GM23338 (cell line): ENCODE data around the gene AHI1.

Experiments
- CREB1 ChIP-seq: fragments of 250-450 bp; sonication (Bioruptor Pico); IDR thresholded peaks from 2 replicates; pipeline ENCODE4 v1.5.0; 2020; ENCODE audit warnings: low read depth, mild to moderate bottlenecking, moderate library complexity
- EZH2 ChIP-seq: fragments of 200-600 bp; sonication (generic); IDR thresholded peaks from one replicate; pipeline ENCODE4 v1.8.0; 2017; ENCODE audit warnings: antibody characterized with exemption, mild to moderate bottlenecking, low read depth; ENCODE audit not compliant: unreplicated experiment
- EZH2phosphoT487 ChIP-seq: fragments of 200-600 bp; sonication (generic); IDR thresholded peaks from one replicate; pipeline ENCODE4 v1.8.1; 2018; ENCODE audit warnings: antibody characterized with exemption; ENCODE audit not compliant: unreplicated experiment
- JUNB ChIP-seq: IDR thresholded peaks from one replicate; pipeline ENCODE4 v1.6.1; 2016; ENCODE audit warnings: antibody characterized with exemption; ENCODE audit not compliant: unreplicated experiment
- NANOG ChIP-seq: IDR thresholded peaks from 2 replicates; pipeline ENCODE4 v1.6.1; 2016; ENCODE audit warnings: antibody characterized with exemption, borderline replicate concordance
- POLR2AphosphoS5 ChIP-seq: IDR thresholded peaks from 2 replicates; pipeline ENCODE4 v1.6.1; 2016; ENCODE audit warnings: antibody characterized with exemption, low read depth
- REST ChIP-seq: IDR thresholded peaks from one replicate; pipeline ENCODE4 v1.6.1; 2018; ENCODE audit warnings: antibody characterized with exemption; ENCODE audit not compliant: unreplicated experiment
- STAT1 ChIP-seq: IDR thresholded peaks from one replicate; pipeline ENCODE4 v1.6.1; 2016; ENCODE audit warnings: antibody characterized with exemption; ENCODE audit not compliant: unreplicated experiment
- ZNF331 ChIP-seq: fragments of 250-450 bp; sonication (Bioruptor Pico); IDR thresholded peaks from 2 replicates; pipeline ENCODE4 v1.5.0; 2020; ENCODE audit warnings: low read depth, mild to moderate bottlenecking, moderate library complexity
- ZNF462 ChIP-seq: fragments of 250-450 bp; sonication (Bioruptor Pico); IDR thresholded peaks from 2 replicates; pipeline ENCODE4 v1.5.0; 2020; ENCODE audit warnings: mild to moderate bottlenecking, moderate library complexity
- TF ChIP-seq, protein P1 (sequence below), 2 experiments: fragments of 200-600 bp in 1 of 2; sonication (generic) in 1 of 2; conservative IDR thresholded peaks; 2 replicates each; pipeline versions ENCODE4 v1.5.1 to v1.6.1; 2016 to 2017; ENCODE audit warnings: antibody characterized with exemption in 2 of 2, low read depth in 2 of 2, mild to moderate bottlenecking in 2 of 2, moderate library complexity in 1 of 2

DNA sequence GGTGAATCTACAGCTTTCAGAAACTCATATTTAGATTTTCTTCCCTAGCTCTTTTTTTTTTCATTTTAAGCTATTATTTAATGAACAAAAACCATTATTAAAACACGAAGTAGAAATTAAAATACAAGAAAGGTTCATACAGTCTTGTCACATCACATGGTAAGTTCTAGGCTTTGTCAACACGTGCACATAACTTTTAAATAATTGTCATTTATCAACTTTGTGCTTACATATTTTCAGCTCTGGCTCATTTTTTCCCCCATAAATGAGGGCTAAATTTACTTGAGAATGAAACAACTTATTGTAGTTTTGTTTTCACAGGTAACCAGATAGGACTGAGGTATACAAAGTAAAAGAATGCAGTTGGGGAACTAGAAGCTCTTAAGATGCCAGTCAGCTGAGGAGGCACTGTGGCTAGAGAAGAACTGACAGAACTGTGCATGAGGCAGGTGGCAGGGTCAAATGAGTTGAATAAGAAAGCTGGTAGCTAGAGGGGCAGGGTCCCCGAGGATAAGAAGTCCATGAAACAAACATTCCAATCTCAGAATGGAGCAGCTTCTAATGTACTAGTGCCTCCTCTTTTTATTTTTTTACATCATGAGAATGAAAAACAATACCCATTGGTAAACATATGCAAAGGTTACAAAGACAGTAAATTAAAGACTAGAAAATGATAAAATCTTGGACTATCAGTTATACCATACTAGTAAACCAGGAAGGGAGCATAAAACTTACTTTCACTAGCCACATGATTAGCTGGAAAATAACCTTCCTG is 174.9 kb downstream of the AHI1 start:
- TF ChIP-seq EZH2, result no peak
- TF ChIP-seq, protein P1, sequence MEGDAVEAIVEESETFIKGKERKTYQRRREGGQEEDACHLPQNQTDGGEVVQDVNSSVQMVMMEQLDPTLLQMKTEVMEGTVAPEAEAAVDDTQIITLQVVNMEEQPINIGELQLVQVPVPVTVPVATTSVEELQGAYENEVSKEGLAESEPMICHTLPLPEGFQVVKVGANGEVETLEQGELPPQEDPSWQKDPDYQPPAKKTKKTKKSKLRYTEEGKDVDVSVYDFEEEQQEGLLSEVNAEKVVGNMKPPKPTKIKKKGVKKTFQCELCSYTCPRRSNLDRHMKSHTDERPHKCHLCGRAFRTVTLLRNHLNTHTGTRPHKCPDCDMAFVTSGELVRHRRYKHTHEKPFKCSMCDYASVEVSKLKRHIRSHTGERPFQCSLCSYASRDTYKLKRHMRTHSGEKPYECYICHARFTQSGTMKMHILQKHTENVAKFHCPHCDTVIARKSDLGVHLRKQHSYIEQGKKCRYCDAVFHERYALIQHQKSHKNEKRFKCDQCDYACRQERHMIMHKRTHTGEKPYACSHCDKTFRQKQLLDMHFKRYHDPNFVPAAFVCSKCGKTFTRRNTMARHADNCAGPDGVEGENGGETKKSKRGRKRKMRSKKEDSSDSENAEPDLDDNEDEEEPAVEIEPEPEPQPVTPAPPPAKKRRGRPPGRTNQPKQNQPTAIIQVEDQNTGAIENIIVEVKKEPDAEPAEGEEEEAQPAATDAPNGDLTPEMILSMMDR (conservative IDR thresholded peaks at IDR 0.05; ENCODE audit: low read depth in 2 of 2), result no peak
- TF ChIP-seq EZH2phosphoT487, result no peak
- TF ChIP-seq REST, result no peak
- TF ChIP-seq JUNB, result no peak
- no peak for TF ChIP-seq POLR2AphosphoS5
- no peak for TF ChIP-seq NANOG
- TF ChIP-seq ZNF462 (CRISPR knock-in tag), result no peak
- no peak for TF ChIP-seq CREB1 (CRISPR knock-in tag)
- TF ChIP-seq ZNF331, result no peak
- no peak for TF ChIP-seq STAT1
